DMS79 (cell line): Measurements from ENCODE around the gene FANCI.

Source experiments
- DNase-seq: peaks from one replicate; lab custom pipeline; 2025; lab: John Stamatoyannopoulos, UW

Gene FANCI

DNA sequence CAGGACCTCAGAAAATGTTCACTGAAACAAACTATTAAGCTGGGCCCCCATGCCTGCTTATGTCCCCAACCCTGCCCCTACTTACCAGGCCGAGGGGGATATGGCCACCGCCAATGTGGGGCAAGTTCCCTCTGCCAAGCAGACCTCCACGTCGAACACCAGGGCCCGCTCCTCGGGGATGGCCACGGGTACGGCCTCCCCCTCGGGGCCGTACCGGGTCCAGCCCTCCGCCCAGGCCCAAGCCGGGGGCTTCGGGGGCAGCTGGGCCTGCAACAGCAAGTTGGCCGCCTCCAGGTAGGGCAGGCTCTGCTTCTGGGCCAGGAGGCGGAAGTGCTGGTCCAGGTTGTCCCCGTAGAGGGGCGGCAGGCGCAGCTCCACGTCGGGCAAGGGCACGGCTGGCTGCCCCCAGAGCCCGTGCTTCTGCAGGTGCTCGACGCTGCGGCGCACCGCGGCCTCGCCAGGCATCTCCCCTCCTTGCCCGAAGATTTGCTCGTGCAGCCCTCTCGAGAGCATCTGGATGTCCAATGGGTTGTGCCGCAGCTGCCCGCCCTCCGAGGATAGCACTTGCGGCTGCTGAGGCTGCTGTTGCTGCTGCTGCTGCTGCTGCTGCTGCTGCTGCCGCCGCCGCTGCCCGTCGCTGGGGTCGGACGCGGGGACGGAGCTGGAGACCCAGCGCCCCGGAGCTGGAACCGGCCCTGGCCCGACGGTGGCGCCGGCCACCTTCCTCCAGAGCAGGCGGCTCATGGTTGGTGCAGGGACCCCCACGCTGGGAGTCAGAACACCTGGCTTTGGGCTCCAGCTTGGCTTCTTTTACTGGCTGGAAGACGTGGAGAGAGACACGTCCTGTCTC lies 89.5 kb downstream of the FANCI start:
- DNase-seq: no peak

DNA sequence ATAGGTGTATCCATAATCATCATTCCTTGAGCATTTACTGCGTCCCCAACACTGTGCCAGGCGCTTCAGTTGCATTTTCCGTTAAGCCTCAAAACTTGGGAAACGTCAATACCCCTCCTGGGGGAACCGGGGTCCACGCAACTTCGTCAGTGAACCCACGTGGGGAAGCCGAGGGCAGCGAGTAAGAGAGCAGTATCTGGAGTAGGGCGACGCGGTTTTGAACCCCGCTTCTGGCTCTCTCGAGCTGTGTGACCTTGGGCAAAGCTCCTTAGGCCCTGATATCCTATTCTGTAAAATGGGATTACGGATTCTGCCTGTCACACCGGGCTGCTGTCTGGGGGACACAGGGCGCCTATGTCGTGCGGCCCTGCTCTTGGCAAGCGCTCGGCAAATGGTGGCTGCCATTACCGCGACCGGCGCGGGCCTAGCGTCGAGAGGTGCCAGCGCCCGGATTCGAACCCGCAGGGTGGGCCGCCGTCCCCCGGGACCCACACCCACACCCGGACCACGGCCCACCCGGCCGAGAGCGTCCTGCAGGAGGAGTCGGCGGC lies 90.3 kb downstream of the FANCI start:
- DNase-seq: no peak

DNA sequence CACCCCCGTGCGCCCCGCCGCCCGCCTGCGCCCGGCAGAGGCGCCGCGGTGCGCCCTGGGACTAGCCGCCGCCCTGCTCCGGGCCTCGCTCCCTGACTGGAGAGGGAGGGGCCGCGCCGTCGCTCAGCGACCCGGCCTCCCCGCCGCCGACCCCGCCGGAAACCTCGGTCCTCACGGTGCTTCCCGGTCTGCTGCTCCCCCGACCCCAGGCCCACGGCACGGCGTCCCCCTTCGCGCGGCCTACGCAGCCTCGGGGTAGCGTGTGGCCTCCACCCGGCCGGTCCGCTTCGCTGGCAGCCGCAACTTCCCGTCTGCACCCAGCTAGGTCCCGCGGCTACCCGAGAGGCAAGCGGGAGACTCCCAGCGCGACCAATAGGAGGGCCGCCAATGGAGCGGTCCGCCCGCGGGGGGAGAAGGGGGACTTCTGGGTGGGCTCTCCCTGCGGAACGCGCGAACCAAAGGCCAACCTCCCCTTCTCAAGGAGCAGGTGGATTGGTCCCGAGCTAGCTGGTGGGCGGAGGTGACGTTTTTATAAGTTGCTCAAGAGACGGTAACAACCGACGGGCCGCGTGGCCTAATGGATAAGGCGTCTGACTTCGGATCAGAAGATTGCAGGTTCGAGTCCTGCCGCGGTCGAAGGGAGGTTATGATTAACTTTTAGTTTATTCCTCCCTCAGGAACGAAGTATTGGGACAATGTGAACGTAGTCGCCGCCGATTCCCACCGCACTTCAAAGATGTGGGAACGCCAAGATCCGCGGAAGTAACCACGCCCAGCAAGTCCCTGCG lies 90.9 kb downstream of the FANCI start, which contains the start of gene POLG:
POLG (minus strand) TSS at position 315 of the 788 bp plus-strand sequence. CDS start 1,070 bp downstream, outside the sequence.
- DNase-seq: peak; percentile 86

DNA sequence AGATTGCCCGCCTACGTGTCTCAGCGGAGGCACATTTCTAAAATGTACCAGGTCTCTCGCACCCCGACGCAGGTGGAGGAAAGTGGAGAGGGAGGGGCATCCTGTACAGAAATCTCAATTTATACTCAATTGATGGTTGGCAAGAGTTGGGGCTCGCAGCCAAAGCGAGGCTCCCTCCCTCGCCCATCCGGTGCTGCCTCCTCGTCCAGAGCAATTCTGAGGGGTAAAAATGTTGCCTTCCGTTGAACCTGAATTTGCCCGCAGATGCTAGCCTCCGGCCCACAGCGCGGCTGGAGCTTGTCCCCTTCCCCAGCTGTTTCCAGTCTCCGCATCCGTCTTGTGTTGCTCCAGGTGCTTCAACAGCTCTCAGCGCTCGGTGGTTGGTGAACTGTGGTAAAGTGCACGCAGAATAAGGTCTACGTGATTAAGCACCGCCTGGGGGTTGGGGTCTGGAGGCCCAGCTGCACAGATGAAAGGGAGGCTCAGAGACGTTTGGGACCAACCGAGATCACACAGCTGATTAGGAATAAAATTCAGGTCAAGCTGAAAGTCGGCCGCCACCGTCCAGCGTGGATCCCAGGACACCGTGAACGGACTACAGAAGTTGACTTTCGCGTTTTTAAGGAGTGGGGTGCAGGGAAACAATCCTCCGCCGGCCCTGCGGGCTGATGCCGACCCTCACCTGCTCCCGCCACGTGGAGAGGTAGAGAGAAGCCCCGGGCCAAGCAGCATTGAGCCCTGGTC lies 91.7 kb downstream of the FANCI start:
- DNase-seq: peak; percentile 46

DNA sequence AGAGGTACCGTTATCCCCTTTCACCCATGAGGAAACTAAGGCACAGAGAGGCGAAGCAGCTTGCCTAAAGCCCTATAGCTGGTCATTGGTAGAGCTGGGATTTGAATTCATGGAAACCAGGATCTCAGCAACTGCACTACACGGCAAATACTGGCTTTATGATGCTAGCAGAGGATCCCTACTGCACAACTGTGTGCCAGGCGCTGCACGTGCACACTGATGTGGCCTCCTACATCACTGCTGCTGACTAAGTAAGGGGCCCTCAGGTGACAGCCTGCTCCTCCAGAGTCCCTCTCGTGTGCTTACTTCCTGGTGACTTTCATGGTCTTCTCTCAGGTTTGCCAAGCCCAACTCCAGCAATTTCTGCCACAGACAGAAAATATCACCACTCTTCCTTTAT lies 94.3 kb downstream of the FANCI start:
- no peak for DNase-seq

DNA sequence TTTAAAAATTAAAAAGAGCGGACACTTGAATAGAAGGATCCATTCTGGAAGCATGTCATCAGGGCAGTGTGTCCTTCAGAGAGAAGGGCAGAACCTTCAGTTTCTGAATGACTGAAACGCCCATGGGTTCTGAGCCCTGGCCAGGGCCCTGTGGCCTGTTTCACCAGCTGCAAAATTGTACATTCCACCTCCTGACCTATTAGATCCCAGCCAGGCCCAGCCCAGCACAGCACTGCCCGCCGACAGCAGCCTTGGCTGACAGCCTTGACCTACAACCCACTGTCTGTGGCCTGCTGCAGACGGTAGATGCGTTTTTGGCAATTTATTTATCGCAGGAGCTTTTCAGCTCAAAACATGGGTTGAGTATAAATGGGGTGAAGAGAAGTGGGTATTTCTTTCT lies 96.8 kb downstream of the FANCI start:
- no peak for DNase-seq

DNA sequence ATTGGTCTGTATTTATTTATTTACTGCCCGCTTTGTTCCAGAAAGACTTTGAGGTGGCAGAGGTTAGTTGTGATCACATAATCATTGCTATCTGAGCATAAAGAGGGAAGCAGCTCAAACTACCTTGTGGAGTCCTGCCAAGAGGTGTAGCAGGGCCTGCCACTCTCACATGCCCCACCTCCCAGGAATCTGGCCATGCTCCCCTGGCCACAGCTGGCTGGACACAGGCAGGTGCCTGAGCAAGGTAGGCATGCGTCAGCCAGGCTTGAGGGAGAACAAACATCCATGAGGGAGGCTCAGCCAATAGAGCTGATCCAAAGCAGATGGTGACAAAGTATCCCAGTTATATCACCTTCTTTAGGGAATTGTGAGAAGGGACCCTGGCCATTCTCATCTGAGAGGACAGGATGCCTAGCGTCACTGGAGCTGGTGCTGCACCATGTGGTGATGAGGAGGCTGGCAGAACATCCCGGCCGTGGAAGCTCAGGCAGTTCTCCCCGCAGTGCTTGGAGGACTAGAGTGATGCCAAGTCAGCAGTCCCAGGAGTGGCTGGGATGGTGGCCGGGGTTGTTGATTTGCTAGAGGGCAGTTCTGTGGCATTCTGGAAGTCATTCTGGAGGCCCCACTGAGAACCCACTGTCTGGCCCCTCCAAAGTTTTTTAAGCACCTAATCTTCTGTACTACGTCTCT lies 97.7 kb downstream of the FANCI start:
- DNase-seq: peak; percentile 48

DNA sequence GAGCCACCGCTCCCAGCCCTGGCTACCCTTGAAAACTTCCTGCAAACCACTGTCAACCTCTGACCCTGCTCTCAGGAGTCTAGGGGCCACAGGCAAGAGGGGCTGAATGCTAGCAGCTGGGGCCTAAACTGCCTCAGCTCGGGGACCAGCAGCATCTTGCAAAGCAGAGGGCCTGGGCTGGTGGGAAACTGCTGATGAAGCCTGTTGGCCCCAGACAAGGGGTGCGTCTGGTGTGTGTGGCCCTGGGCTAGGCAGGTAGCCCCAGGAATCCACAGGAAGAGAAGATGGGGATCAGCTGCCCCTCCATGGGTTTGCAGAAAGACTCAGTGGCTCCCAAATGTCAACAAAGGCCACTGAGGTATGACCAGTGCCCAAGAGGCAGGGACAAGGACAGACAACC lies 99.1 kb downstream of the FANCI start:
- DNase-seq: no peak

DNA sequence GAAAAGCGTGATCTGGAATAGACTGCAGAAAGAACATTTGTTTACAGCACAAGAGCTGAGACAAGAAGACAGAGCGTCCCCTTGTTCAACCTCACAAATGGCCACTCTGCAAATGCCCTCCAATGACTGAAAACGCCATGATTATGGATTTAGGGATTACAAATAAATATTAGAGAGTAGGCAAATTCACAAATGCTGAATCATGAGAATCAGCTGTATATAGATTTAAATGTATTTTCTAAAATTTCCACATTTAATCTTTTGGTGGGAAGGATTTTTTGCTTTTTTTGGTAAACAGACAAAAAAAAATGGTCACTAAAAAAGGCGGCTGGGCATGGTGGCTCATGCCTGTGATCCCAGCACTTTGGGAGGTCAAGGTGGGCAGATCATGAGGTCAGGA lies 101.5 kb downstream of the FANCI start:
- no peak for DNase-seq

DNA sequence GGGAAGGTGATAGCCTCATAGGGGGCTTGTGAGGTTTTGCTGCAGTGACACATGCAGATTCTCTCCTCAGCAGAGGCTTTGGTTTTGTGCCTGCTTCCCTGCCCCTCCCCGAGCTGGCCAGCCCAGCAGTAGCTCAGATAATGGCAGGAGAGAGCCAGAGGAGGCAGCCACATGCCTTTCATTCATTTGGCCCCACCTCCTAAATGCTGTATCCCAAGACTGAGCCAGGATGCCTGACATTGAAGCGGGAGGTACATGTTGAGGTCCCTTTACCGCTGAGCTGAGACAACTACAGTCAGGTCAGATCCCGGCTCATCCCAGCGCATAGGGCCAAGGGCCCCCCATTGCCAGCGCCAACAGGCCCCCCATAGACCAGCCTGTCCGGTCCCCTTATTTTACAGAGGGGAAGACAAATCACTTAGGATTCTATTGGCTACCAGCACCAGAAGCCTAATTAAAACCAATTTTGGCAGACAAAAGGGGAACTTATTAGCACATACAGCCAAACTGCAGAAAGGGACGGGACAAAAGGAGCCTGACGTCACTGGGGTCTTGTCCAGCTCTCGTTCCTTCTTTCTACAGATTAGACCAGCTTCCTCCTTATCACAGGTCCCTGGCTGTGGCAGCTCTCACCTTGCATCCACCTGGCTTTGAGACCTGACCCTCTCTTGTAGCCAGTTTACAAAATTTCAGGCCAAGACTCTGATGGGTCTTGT lies 102.9 kb downstream of the FANCI start:
- DNase-seq: no peak

DNA sequence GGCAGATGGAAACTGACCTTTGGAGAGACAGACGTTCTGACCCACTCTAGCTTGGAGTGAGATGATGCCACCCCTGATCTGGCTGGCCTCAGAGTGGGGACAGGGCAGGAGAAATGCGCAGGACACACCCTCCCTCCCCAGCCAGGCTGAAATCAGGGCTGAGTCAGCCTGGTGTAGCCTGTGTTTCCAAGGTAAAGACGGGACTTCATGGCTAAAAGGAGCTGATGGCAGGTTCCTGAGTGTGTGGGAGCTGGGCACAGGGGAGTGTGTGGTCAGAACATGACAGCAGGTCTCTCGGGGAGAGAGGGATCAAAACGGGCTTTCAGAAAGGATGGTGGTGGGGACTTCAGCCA lies 105.4 kb downstream of the FANCI start:
- no peak for DNase-seq

DNA sequence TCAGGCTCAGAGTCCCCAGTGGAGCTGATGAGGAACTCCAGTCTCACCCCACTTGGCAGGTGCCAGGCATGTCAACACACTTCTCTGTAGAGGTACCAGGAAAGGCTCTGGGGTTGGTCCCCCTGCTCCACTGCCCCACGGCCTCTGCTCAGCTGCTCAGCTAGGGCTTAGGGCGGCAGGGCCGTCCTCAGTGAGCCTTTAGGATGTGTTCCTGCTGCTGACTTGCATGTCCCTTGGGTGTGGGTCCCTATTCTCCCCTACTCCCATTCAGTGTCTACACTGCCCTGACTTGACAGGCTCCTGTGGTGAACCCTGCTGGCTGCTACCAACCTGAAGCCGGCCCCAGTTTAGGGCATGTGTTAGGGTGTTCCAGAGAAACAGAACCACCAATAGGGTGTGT lies 108.7 kb downstream of the FANCI start:
- DNase-seq: no peak

DNA sequence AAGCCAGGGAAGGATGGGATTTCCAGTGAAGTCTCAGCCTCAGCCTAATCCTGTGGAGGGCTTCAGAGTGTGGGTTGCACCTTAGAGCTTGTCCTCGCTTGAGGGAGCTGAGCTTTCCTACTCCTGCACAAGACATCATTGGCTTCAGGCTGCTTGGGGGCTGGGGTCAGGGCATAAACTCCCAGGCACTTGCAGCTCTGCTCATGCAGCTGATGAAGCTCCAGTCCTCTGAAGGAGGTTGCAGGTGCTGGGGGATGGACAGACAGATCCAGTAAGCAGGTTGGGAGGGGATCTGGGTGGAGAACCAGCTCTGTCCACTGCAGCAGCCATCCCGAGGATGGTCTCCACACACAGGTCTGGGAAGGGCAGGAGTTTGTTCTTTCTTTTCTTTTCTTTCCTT lies 110.2 kb downstream of the FANCI start:
- DNase-seq: no peak

DNA sequence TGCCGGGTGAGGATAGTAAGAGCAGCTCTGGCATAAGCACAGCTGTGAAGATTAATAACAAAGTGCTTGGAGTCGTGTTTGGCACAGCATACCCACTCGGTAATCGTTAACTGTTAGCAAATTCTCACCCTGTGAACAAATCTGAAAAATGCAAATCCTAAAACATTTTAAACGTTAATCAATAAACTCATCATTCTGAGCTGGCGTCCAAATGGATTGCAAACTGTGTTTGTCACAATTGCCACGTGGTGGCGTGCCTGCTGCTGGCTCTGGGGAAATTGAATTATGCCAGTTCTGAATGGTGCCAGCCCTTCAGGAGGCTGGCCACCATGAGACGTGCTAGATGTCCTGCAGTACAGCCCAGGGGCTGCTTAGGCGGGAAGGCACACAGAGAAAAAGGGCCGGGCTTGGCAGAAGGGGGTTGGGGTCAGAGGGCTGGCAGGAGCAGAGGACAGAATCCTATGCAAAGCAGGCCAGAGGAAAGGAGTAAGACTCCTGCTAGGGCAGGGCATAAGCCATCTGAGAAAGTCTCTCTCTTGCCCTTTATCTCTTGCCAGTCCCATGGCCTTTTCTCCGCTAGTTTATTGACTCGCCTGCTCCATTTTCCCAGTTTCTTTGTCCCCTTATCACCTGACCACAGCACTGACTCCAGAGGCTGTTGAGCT lies 113.0 kb downstream of the FANCI start:
- no peak for DNase-seq

DNA sequence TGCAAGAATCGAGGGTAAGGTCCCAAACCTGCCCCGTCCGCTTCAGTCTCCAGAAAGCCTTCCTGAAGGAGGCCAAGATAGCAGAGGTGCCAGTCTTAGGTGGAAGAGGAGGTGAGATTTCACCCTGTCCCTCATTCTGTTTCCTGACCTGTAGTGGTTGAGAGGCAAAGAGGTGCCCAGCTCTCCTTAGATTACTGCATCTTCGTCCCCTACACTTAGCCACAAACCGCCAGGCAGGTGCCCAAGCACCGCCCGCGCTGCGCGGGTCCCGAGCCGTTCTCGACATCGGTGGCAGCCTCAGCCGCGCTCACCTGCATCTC lies 114.6 kb downstream of the FANCI start:
- DNase-seq: no peak

DNA sequence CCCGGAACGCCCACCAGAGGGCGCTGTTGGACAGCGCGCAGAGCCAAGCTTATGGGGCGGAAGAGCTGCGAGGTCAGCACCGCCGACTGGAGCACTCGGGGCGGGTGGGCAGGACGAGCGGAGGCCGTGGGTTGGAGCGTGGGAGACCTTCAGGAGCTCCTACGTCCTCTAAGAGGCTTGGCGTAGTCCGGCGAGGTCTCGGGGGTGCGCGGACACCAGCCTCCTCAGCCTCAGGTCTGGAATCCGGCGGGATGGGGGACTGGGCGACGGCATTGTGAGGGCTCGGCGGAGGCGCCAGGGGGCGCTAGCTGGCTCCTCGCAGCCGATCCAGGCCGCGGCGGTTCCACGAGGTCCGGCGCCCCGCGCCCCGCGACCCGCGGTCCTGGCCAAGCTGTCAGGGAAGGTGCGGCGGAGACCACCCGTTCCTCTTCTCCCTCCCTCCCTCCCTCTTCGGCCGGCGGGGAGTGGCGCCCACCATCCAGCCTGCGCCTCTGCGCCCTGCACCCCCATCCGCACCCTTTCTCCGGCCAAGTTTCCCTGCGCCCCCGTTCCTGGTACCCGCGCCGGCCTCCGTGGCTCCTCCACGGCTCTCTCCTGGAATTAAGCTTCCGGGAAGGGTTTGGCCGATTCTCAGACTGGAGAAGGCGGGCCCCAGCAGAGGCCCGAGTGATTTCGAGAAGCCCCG lies 115.1 kb downstream of the FANCI start:
- no peak for DNase-seq

DNA sequence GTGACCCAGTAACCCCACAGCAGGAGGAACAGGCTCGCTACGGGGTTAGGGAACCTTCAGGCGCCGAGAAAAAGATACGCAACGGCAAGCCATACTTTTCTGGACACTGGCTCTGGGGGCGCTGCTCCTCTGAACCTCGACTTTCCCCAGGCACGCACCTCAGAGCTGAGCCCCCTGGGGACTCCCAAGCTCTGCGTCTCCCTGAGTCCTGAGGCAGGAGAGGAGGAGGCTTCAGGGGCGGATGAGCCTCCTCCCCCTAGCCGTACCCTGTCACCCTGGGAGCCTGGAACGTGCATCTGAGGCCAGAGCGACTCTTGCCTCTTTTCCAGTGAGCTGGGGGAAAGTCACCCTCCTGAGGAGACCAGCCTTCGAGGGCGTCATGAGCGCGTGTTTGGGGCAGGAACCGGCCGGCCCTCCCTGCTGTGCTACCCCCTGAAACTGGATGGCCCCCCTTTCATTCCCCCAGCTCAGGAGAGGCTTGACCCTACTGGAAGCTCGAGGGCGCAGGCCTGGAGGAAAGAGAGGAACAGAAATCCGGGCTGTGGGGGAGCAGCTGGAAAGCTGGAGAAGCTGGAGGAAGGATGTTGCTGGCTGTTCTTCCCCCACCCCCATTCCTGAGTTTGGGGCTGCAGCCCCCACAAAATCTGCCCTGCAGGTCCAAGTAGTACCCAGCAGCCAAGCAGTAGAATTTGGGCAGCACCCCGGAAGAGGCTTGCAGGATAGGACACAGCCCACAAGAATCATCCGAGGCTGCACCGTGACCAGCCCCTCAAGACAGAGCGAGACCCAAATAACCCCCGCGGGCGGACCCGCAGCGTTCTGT lies 115.9 kb downstream of the FANCI start:
- no peak for DNase-seq

DNA sequence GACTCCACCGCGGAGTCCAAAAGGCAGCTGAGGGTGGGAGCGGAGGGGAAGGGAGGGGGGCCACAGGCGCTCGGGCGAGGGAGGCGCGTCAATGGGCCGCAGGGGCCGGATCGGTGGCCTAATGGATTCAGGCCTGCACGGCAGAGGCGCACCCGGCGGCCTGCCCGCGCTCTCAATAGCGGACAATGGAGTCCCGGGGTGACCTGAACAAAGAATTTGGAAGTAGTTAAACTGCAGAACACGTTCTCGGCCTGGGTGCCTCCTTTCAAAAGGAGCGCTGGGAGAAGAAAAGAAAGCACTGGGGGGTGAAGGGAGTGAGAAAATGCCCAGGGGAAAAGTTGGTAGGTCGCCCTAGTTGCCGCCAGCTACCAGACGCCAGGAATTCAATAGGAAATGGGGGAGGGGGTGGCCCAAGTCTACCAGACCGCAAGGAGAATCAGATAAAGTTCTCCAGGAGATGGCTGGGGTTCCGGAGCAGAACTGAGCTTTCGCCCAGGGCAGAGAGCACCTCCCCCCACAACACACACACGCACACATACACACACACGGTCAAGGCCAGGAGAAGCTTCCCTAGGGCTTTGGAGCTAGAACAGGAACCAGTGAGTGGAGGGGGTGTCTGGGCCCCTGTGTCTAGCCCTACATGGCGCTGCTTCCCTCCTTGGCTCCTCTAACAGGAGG lies 116.7 kb downstream of the FANCI start:
- DNase-seq: no peak
